ENCODE results near the gene CACNA2D3. TPM values are rescaled to one million over a fixed set of nuclear protein-coding genes. Genes with fewer than 3 reads are reported as not detected.

CACNA2D3 gene
- total RNA-seq, 1 donor from 2014 or later, result 2.5 TPM

DNA sequence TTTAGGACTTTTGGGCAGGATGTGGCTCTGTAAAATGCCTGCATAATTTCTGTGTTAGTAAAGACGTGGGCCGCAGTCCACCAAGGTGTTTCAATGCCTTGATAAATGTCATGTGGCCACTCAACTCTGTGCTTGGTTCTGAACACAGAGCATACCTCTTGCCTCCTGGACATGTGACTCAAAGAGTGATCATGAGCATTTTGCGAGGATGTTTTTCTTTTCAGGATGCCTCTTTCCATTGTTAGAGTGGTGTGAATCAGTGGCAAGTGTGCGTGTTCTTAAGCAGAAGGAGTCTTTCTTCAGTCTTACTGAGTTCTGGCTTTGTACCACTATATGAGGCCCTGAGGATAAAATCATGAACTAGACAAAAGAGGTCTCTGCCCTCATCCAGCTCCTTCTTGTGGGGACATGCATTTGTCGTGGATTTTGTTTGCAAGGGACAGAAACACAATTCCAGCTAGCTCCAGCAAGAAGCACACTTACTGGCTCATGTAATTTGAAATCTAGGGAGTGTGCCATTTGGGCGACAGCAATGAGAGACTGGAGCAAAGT, 442.1 kb downstream of the CACNA2D3 start:
- H3K27me3 Mint-ChIP-seq, result peaks cover 8% of the 10 kb centered on the region
- TF ChIP-seq, protein P1, sequence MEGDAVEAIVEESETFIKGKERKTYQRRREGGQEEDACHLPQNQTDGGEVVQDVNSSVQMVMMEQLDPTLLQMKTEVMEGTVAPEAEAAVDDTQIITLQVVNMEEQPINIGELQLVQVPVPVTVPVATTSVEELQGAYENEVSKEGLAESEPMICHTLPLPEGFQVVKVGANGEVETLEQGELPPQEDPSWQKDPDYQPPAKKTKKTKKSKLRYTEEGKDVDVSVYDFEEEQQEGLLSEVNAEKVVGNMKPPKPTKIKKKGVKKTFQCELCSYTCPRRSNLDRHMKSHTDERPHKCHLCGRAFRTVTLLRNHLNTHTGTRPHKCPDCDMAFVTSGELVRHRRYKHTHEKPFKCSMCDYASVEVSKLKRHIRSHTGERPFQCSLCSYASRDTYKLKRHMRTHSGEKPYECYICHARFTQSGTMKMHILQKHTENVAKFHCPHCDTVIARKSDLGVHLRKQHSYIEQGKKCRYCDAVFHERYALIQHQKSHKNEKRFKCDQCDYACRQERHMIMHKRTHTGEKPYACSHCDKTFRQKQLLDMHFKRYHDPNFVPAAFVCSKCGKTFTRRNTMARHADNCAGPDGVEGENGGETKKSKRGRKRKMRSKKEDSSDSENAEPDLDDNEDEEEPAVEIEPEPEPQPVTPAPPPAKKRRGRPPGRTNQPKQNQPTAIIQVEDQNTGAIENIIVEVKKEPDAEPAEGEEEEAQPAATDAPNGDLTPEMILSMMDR (conservative IDR thresholded peaks at IDR 0.05), result no peak
- H3K36me3 Mint-ChIP-seq, result no peaks in the 10 kb centered on the region
- H3K9me3 Mint-ChIP-seq, result peaks cover 8% of the 10 kb centered on the region
- no peak for DNase-seq (ENCODE audit: extremely low spot score, unreplicated experiment)
- H3K4me1 Mint-ChIP-seq (ENCODE audit: unreplicated experiment), result peaks cover 12% of the 10 kb centered on the region
- H3K27ac Mint-ChIP-seq, result no peak overlapping the region
- H3K4me3 Mint-ChIP-seq, result no peak overlapping the region

DNA sequence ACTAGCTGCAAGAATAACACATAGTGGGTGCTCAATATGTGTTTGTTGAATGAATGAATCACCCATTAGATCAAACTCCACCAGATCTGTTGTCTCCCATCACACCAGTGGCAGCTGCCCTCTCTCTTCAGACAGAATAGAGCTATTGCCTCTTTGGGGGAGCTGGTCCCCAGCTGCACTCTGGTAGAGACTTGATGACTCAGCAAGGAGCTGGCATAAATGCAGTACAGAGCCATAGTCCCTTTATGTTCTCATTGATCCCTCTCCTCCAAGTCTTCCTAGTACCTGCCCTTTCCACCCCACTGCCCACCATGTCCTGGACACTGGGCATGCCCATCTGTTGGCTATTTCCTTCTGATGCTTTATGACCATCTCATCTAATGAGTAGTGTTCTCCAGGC, 443.6 kb downstream of the CACNA2D3 start:
- Mint-ChIP-seq H3K36me3 (no peaks in the 10 kb centered on the region), H3K9me3 (peaks cover 4% of the 10 kb centered on the region), H3K27me3 (peaks cover 8% of the 10 kb centered on the region), H3K4me1 (ENCODE audit: unreplicated experiment) (peaks cover 12% of the 10 kb centered on the region), H3K4me3 (no peak overlapping the region), H3K27ac (no peak overlapping the region)
- DNase-seq (ENCODE audit: extremely low spot score, unreplicated experiment), result no peak
- TF ChIP-seq, protein P1 (conservative IDR thresholded peaks at IDR 0.05), result no peak

DNA sequence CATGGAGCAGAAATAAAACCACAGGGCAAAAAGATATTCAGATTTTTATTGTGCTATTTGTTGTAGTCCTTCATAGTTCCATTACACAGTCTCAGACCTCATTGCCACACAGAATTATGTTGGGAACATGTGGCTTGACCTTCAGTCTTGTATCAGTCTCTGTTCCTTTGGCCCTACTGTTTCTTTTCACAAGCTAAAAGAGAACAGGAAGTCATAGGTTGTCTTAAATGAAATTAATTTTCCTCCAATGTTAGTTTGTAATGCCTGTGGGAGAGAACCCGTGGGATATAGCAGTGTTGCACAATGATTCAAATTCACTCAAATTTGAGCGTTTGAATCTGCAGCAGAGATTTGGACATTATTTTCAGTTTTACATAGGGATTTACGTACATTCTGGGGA, 445.6 kb downstream of the CACNA2D3 start:
- no peak for DNase-seq (ENCODE audit: extremely low spot score, unreplicated experiment)
- TF ChIP-seq, protein P1 (conservative IDR thresholded peaks at IDR 0.05), result no peak
- Mint-ChIP-seq H3K27ac (no peak overlapping the region), H3K9me3 (no peaks in the 10 kb centered on the region), H3K4me1 (ENCODE audit: unreplicated experiment) (peaks cover 12% of the 10 kb centered on the region), H3K4me3 (no peak overlapping the region), H3K36me3 (no peaks in the 10 kb centered on the region), H3K27me3 (peaks cover 8% of the 10 kb centered on the region)

DNA sequence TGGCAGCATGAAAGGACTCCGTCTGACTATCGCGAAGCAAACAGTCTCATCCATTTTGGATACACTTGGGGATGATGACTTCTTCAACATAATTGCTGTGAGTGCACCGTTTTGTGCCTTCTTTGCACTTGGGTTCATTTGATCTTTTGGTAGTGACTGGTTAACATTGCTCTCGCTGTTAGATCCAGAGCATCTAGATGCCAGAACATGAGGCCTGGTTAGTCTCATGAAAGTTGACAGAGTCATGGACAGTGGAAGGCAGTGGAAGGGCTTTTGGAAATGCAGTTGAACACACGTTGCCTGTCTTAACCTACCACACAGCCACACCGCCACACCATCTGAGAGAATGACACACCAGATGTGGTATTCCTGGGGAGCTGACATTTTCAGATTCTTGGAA, 447.7 kb downstream of the CACNA2D3 start:
- Mint-ChIP-seq H3K9me3 (no peaks in the 10 kb centered on the region), H3K27ac (no peak overlapping the region), H3K27me3 (peaks cover 11% of the 10 kb centered on the region), H3K4me1 (ENCODE audit: unreplicated experiment) (peaks cover 18% of the 10 kb centered on the region), H3K36me3 (no peaks in the 10 kb centered on the region), H3K4me3 (no peak overlapping the region)
- DNase-seq (ENCODE audit: extremely low spot score, unreplicated experiment), result no peak
- TF ChIP-seq, protein P1 (conservative IDR thresholded peaks at IDR 0.05), result no peak

DNA sequence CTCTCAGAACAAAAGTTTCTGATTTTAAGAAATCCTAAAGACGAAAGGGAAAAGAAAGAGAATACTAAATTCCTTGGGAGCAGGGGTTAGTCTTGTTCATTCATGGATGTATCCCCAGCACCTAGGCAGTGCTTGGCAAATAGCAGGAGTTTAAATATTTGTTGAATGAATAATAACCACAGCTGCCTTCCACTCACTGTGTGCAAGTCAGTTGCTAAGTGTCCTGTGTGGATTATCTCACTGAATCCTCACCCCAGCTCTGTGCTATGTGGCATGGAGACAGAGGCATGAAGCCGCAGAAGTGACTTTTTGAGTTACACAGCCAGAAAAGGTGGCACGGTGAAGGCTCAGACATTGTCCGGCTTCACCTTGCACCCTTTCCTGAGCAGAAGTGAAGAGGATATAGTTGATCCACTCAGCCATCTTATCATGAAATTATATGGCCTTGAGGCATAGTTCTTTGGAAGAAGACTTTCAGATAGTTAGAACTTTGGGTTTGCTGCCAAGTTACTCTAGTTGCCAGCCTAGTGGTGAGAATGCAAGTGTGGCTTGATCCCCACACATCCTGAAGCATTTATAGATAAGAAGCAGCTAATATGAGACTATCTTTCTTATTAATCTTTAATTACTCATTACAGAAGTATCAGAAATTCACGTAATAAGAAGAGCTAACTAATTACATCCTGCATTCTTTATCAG, 450.0 kb downstream of the CACNA2D3 start:
- no peak overlapping the region for H3K27ac Mint-ChIP-seq

More for the DNA sequence above, 450.0 kb downstream of the CACNA2D3 start:
- TF ChIP-seq, protein P1 (conservative IDR thresholded peaks at IDR 0.05), result no peak
- H3K36me3 Mint-ChIP-seq, result no peaks in the 10 kb centered on the region
- H3K4me1 Mint-ChIP-seq (ENCODE audit: unreplicated experiment), result peaks cover 15% of the 10 kb centered on the region
- H3K9me3 Mint-ChIP-seq, result no peaks in the 10 kb centered on the region
- H3K27me3 Mint-ChIP-seq, result peaks cover 8% of the 10 kb centered on the region
- no peak overlapping the region for H3K4me3 Mint-ChIP-seq
- DNase-seq (ENCODE audit: extremely low spot score, unreplicated experiment), result no peak
